Measurements from ENCODE around the gene PRKCE.

The PRKCE gene

GRCh38 chr2:46086578-46087070 lies 435.1 kb downstream of the PRKCE start:
- H3K4me3 Mint-ChIP-seq = no peak overlapping the region
- H3K27me3 Mint-ChIP-seq (ENCODE audit: low read depth) = no peaks in the 10 kb centered on the region
- no peak for TF ChIP-seq CTCF (IDR thresholded peaks at IDR 0.05; ENCODE audit: unreplicated experiment in 3 of 3)
- H3K36me3 Mint-ChIP-seq (ENCODE audit: low read depth) = peaks cover 19% of the 10 kb centered on the region
- H3K4me1 Mint-ChIP-seq = peaks cover 5% of the 10 kb centered on the region
- H3K27ac Mint-ChIP-seq = no peak overlapping the region
- no peaks in the 10 kb centered on the region for H3K9me3 Mint-ChIP-seq

GRCh38 chr2:46087492-46087891 lies 436.0 kb downstream of the PRKCE start:
- TF ChIP-seq CTCF (IDR thresholded peaks at IDR 0.05; ENCODE audit: unreplicated experiment in 3 of 3) = no peak
- H3K4me1 Mint-ChIP-seq = peaks cover 5% of the 10 kb centered on the region
- no peak overlapping the region for H3K4me3 Mint-ChIP-seq
- no peak overlapping the region for H3K27ac Mint-ChIP-seq
- no peaks in the 10 kb centered on the region for H3K9me3 Mint-ChIP-seq
- peaks cover 19% of the 10 kb centered on the region for H3K36me3 Mint-ChIP-seq (ENCODE audit: low read depth)
- H3K27me3 Mint-ChIP-seq (ENCODE audit: low read depth) = no peaks in the 10 kb centered on the region

GRCh38 chr2:46091004-46091403 lies 439.5 kb downstream of the PRKCE start:
- no peak for TF ChIP-seq CTCF (IDR thresholded peaks at IDR 0.05; ENCODE audit: unreplicated experiment in 3 of 3)
- peaks cover 6% of the 10 kb centered on the region for H3K27me3 Mint-ChIP-seq (ENCODE audit: low read depth)
- H3K27ac Mint-ChIP-seq = no peak overlapping the region
- peaks cover 39% of the 10 kb centered on the region for H3K36me3 Mint-ChIP-seq (ENCODE audit: low read depth)
- H3K4me3 Mint-ChIP-seq = no peak overlapping the region
- peaks cover 18% of the 10 kb centered on the region for H3K9me3 Mint-ChIP-seq
- H3K4me1 Mint-ChIP-seq = peaks cover 5% of the 10 kb centered on the region

GRCh38 chr2:46091961-46092667 lies 440.6 kb downstream of the PRKCE start:
- Mint-ChIP-seq H3K4me1 (no peaks in the 10 kb centered on the region), H3K9me3 (peaks cover 18% of the 10 kb centered on the region), H3K27me3 (ENCODE audit: low read depth) (peaks cover 6% of the 10 kb centered on the region), H3K36me3 (ENCODE audit: low read depth) (peaks cover 34% of the 10 kb centered on the region), H3K27ac (no peak overlapping the region), H3K4me3 (no peak overlapping the region)
- TF ChIP-seq CTCF (IDR thresholded peaks at IDR 0.05; ENCODE audit: unreplicated experiment in 3 of 3) = no peak

GRCh38 chr2:46094689-46095088 lies 443.2 kb downstream of the PRKCE start:
- H3K36me3 Mint-ChIP-seq (ENCODE audit: low read depth) = peaks cover 20% of the 10 kb centered on the region
- no peak for TF ChIP-seq CTCF (IDR thresholded peaks at IDR 0.05; ENCODE audit: unreplicated experiment in 3 of 3)
- H3K4me1 Mint-ChIP-seq = peaks cover 7% of the 10 kb centered on the region
- H3K27ac Mint-ChIP-seq = no peak overlapping the region
- no peak overlapping the region for H3K4me3 Mint-ChIP-seq
- peaks cover 18% of the 10 kb centered on the region for H3K9me3 Mint-ChIP-seq
- peaks cover 6% of the 10 kb centered on the region for H3K27me3 Mint-ChIP-seq (ENCODE audit: low read depth)

- Mint-ChIP-seq H3K9me3 (peaks cover 18% of the 10 kb centered on the region), H3K27me3 (ENCODE audit: low read depth) (peaks cover 6% of the 10 kb centered on the region), H3K4me3 (no peak overlapping the region), H3K4me1 (peaks cover 7% of the 10 kb centered on the region), H3K36me3 (ENCODE audit: low read depth) (peaks cover 20% of the 10 kb centered on the region), H3K27ac (no peak overlapping the region)
- TF ChIP-seq CTCF (IDR thresholded peaks at IDR 0.05; ENCODE audit: unreplicated experiment in 3 of 3) = no peak
These were observed 444.4 kb downstream of the PRKCE start for GRCh38 chr2:46095830-46096229.

All from nephron (organoid).